IPS-11a (cell line): ENCODE measurements around the gene AFMID.
"Not testable (repeated sequence)": the region's sequence is repeated elsewhere in the genome, so short reads cannot be mapped to it uniquely, and the experiment has no call there.

Source experiments
- H3K4me3 ChIP-seq: one replicate; pipeline ENCODE4 v1.5.1; 2013; ENCODE audit warnings: low read depth, low read length, control low read depth

AFMID gene

GRCh38 chr17:78219396-78220150, 32.4 kb downstream of the AFMID start:
- no peak overlapping the region for H3K4me3 ChIP-seq

GRCh38 chr17:78223061-78223460, 35.9 kb downstream of the AFMID start:
- no peak overlapping the region for H3K4me3 ChIP-seq

- no peak overlapping the region for H3K4me3 ChIP-seq
Observed at GRCh38 chr17:78223765-78224164, 36.6 kb downstream of the AFMID start.

DNA sequence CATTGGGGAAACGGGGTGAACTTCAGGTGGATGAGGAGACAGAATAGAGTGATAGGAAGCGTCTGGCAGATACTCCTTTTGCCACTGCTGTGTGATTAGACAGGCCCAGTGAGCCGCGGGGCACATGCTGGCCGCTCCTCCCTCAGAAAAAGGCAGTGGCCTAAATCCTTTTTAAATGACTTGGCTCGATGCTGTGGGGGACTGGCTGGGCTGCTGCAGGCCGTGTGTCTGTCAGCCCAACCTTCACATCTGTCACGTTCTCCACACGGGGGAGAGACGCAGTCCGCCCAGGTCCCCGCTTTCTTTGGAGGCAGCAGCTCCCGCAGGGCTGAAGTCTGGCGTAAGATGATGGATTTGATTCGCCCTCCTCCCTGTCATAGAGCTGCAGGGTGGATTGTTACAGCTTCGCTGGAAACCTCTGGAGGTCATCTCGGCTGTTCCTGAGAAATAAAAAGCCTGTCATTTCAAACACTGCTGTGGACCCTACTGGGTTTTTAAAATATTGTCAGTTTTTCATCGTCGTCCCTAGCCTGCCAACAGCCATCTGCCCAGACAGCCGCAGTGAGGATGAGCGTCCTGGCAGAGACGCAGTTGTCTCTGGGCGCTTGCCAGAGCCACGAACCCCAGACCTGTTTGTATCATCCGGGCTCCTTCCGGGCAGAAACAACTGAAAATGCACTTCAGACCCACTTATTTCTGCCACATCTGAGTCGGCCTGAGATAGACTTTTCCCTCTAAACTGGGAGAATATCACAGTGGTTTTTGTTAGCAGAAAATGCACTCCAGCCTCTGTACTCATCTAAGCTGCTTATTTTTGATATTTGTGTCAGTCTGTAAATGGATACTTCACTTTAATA, 37.3 kb downstream of the AFMID start:
- H3K4me3 ChIP-seq, result no peak overlapping the region

- H3K4me3 ChIP-seq, result no peak overlapping the region
Observed at GRCh38 chr17:78225088-78225865, 38.1 kb downstream of the AFMID start.

- H3K4me3 ChIP-seq, result no peak overlapping the region
Observed at GRCh38 chr17:78226055-78226758, 39.0 kb downstream of the AFMID start.

- H3K4me3 ChIP-seq, result no peak overlapping the region
Observed at GRCh38 chr17:78226759-78227454, 39.7 kb downstream of the AFMID start.

GRCh38 chr17:78227455-78227916, 40.3 kb downstream of the AFMID start:
- no peak overlapping the region for H3K4me3 ChIP-seq

GRCh38 chr17:78228176-78228575, 41.0 kb downstream of the AFMID start:
- H3K4me3 ChIP-seq, result no peak overlapping the region

GRCh38 chr17:78230252-78230962, 43.2 kb downstream of the AFMID start:
- no peak overlapping the region for H3K4me3 ChIP-seq

DNA sequence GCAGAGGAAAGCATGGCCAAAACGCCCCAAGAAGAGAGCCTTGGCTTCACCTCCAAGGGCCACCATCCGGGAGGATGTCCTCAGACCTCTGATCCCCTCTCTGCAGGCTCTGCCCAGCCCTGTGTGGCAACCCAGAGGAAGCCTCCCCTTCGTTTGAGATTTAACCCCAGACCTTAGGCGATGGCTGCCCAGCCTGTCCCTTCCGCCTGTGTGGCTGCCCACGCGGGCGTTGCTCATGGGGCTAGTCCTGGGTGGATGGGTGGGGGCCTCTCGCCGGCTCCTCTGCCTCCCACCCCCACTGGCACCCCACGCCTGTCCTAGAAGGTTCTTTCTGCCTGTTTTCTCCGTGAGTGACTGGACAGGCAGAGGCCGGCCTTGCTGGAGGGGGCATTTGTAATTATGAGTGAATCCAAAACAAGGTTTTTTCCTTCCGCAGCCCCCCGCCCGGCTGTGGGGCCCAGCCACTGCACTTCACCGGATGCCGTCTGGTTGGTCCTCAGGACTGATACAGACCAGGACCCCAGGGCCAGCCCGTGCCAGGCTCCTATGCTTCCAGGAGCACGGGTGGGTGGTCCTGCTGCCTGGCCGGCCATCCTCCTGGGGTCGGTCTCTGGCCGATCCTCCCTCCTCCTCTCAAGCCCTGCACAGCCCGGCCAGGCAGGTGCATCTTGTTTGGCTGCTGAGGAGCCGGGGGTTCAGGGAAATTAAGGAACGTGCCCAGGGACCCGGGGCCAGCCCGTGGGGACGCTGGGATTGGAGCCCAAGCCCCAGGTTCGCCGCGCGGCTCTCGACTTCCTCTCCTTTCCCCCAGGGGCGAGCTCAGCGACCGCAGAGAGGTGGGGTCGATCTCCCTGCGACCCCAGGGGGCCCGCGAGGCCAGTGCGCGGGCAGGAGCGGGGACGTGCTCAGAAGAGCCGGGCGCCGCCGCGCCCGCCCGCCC, 44.1 kb downstream of the AFMID start, which contains the start of gene TMEM235:
TMEM235 (plus strand) TSS at position 636 of the 940 bp plus-strand sequence. CDS start 393 bp downstream, outside the sequence.
- H3K4me3 ChIP-seq, result peak within 1 kb of the TSS; percentile 39

DNA sequence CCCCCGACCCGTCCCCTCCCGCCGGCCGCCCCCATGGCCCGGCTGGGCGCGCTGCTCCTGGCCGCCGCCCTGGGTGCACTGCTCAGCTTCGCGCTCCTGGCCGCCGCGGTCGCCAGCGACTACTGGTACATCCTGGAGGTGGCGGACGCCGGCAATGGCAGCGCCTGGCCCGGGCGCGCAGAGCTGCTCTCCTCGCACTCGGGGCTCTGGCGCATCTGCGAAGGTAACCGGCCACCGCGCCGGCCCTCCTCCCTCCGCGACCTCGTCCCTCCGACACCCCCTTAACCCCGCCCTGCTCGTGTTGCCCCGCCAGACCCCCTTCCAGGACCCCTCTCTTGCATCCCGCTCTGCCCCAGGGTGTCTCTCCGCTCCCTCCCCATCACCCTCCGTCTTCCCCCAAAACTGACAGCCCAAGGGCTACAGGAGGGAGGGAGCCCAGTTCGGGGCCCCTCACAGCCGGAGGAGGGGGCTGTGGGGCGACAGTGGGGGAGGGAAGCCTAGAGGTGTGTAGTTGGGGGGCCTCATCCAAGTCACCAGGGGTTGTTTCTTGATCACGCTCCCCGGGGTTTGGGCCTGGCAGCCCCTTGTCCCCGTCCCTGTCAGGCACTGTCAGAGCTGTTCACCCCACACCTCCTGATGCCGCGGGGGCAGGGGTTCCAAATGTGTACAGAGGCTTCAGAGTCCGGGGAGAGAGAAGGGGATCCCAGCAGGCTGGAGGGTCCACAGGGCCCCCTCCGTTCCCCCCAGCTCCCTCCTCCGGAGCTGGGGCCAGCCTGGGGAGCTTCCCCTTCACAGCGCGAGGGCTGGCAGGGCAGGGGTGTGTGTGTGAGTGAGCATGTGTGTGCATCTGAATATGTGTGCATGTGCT, 45.1 kb downstream of the AFMID start:
- peak overlapping the region; percentile 39 for H3K4me3 ChIP-seq

DNA sequence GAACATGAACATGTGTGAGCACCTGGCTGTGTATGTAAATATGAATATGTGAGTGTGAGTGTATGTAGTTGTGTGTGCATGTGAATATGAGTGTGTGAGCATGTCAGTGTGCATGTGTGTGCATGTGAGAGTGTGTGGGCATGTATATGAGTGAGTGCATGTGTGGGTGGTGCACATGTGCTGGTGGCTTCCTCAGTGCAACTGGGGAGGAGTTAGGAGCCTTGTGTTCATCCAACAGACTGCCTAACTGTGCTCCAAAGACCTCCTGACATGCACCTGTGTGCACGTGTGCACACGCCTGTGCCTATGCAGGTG, 45.7 kb downstream of the AFMID start:
- H3K4me3 ChIP-seq, result no peak overlapping the region

- no peak overlapping the region for H3K4me3 ChIP-seq
Observed at GRCh38 chr17:78233678-78234077, 46.5 kb downstream of the AFMID start.

GRCh38 chr17:78234261-78234865, 47.2 kb downstream of the AFMID start:
- H3K4me3 ChIP-seq, result no peak overlapping the region

GRCh38 chr17:78235022-78235421, 47.9 kb downstream of the AFMID start:
- not testable (repeated sequence) for H3K4me3 ChIP-seq

GRCh38 chr17:78235885-78236284, 48.7 kb downstream of the AFMID start:
- no peak overlapping the region for H3K4me3 ChIP-seq
